Ovary (tissue), 3 donors: ENCODE results near the gene LY6G6D.

Source experiments
- CTCF ChIP-seq, 3 donors: fragments of 450-650 bp in 2 of 3; fragments of 200-600 bp in 1 of 3; IDR thresholded peaks; one replicate each; pipeline versions ENCODE4 v1.5.1 to v1.8.0; 2016 to 2022; ENCODE audit warnings: antibody characterized with exemption in 3 of 3, mild to moderate bottlenecking in 1 of 3
- EP300 ChIP-seq: sonication (generic); formaldehyde crosslinking; IDR thresholded peaks from one replicate; pipeline ENCODE4 v1.6.1; 2017; ENCODE audit warnings: antibody characterized with exemption
- donor health status: DM: no; HTN: no; CAD: no.

DNA sequence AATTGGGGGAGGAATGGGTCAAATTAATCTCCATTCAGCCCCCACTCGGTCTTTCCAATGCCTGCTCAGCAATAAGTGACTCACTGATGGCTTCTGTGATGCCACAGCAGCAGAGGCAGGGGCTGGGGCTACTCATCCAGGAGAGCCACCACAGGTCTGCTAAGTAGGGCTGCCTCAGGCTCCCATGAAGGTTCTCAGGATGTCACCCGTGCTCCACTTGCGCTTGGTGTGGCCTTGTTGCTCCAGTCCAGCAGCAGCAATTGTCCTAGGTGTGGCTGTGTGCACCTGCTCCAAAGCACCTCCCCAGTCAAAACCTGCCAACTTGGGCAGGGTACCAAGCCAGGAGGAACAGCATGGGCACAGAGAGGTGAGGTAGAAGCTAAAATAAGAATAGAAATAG lies 7.0 kb downstream of the LY6G6D start:
- TF ChIP-seq CTCF (IDR thresholded peaks at IDR 0.05) (no peak), EP300 (no peak)
